ENCODE measurements around the gene EHF. TPM values are rescaled to one million over a fixed set of nuclear protein-coding genes. Genes with fewer than 3 reads are reported as not detected.
A peak's percentile ranks its signal among the peaks of the same experiment; 100 is the strongest.

Gene EHF
- total RNA-seq, 1 experiment from 2014 or later: 1.2 TPM

DNA sequence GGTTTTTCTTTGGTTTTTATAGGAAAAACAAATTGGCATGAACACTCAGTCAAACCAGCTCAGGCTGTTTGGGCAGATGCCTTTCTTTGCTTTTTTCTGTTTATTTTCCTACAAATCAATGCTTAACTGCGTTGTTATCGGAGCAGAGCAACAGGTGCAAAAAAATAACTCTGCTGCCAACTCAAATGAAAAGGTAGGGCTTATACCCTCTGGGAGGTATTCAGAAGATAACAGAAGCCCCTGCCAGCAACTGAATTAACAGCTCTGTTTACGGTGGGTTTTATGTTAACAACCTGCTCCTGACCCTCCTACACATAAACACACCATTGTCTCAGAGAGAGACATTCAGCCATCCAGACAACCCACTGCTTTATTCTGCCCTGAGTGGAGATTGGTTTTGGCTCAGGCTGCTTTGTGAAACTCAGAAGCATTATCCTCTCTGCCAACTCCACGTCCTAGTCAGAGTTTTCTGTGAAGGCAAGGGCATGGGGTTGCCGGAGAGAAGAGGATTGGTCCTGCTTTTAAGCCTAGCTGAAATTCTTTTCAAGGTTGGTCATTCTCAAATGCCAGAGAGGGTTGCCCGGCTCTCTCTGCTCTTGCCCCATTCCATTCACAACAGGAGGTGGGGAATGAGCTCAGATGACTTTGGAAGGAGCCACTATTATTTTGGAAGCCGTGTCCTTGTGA lies 11.4 kb downstream of the EHF start:
- Histone ChIP-seq H3K27me3 (no peaks in the 10 kb centered on the region), H3K9me3 (no peaks in the 10 kb centered on the region), H3K36me3 (peaks cover 2% of the 10 kb centered on the region; the same call in 1 of the 2 replicates), H3K4me3 (no peak overlapping the region)
- peak; percentile 95 for DNase-seq

DNA sequence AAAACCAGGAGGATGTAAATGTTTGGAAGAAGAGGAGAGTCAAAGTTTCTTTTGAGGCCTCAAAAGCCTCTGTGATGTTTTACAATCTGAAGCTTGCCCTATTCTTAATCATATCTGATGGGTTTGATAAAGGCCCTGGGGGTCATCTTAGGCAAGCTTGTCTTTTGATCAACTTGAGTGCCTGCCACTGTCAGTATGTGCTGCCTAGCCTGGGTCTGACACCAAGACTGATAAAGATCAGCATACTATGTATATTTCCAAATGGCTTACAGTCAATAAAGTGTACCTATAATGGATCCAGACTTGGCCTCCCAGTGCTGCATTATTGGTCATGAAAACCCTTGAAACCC lies 12.7 kb downstream of the EHF start:
- peaks cover 2% of the 10 kb centered on the region; the same call in 1 of the 2 replicates for H3K36me3 ChIP-seq
- DNase-seq: no peak
- no peaks in the 10 kb centered on the region for H3K27me3 ChIP-seq
- no peaks in the 10 kb centered on the region for H3K9me3 ChIP-seq
- no peak overlapping the region for H3K4me3 ChIP-seq

DNA sequence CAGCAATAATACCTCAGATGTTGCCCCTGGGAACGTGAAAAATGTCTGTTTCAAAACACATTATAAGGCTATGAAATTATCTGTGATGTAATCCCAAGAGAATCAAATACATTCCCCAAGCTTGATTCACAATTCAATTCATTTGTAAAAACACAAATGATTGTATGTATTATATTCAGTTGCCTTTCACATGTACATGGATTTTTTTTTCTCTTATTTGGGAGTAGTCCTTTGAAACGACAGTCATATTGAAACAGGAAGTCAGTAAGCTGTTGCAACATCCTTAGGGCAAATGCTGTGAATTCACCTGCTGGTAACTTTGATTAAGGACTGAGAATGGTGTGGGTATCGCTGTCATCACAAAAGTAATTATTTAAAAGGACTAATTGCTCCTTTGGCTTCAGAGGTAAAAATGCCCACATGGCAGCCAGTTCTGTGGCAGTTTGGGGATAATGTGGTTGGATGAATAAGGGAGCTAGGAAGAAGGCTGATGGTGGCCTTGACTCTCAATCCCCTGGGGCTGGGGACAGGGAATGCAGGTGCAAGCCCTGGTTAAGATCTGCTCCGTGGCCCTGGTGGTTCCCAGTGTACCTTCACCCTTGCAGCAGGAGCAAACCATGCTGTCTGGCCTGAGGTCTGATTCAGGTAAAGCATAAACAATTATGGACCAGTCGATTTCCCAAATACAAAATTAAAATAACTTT lies 13.2 kb downstream of the EHF start:
- H3K27me3 ChIP-seq: no peaks in the 10 kb centered on the region
- no peaks in the 10 kb centered on the region for H3K9me3 ChIP-seq
- H3K4me3 ChIP-seq: no peak overlapping the region
- DNase-seq: no peak
- H3K36me3 ChIP-seq: peaks cover 2% of the 10 kb centered on the region; the same call in 1 of the 2 replicates

DNA sequence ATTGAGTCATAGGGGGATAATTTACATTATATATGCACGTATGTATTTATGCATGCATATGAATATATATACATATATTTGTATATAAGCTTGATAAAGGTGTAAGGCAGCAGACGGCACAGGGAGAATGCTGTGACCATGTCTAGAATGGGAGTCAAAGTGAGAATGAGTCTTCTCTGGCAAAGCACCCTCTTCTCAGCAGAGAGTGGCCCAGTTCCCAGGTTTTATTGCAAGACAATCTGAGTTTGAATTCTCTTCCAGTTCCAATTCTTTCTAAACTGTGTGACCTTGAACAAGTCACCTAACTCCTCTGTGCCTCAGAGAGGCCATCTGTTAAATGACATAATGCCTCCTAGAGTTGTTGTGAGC lies 13.8 kb downstream of the EHF start:
- Histone ChIP-seq H3K27me3 (no peaks in the 10 kb centered on the region), H3K9me3 (no peaks in the 10 kb centered on the region), H3K36me3 (peaks cover 2% of the 10 kb centered on the region; the same call in 1 of the 2 replicates), H3K4me3 (no peak overlapping the region)
- peak; percentile 34 for DNase-seq

DNA sequence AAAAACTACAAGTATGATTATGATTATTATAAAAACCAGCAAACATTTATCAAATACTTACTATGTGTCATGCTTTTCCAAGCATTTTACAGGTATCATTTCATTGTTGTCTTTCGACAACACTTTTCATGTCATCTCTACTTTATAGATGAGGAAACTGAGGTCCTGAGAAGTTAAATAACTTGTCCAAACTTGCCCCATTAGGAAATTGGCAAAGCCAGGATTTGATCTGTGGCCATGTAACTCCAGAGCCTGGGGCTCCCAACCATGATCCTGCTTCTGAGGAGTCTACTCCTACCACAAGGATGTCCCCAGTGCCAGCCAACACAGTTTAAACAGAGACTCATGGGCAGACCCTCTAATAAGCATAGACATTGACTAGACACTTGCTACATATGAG lies 15.2 kb downstream of the EHF start:
- peaks cover 2% of the 10 kb centered on the region; the same call in 1 of the 2 replicates for H3K36me3 ChIP-seq
- no peaks in the 10 kb centered on the region for H3K27me3 ChIP-seq
- DNase-seq: no peak
- H3K4me3 ChIP-seq: no peak overlapping the region
- no peaks in the 10 kb centered on the region for H3K9me3 ChIP-seq

DNA sequence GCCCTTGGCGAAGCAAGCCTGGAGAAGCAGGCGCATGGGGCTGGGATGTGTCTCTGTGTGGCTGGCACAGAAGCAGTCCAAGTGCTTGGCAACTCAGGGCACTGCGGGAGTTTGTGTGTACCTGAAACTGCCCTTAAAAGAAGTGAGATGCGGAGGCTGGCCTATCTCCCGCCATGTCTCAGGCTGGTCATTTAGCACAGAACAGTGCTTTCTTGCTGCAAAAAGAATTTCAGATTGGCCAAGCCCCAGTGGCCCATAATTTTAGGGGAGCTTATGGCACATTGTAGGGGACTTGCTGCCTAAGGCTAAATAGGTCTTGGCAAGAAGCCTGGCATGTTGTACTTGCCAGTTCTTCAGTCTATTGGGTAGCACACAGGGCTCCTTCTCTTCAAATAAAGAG lies 16.4 kb downstream of the EHF start:
- no peak for DNase-seq

DNA sequence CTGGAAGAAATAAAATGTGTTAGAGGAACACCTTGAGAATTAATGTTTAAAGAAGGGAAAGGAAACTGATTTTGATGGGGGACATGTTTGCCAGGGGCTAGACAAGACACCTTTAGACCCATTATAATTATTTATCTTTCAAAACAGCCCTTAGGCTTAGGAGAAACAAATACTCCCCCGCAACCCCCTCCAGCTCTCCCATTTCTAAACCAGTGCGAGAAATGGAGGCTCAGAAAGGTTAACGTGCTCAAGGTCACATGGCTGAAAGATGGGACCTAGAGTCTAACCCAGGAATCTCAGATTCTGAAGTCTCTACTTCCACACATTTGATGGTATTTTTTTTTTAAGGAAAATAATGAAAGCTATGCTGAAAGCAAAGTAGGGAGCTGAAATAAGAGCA lies 18.0 kb downstream of the EHF start:
- Histone ChIP-seq H3K9me3 (no peaks in the 10 kb centered on the region), H3K4me3 (no peak overlapping the region), H3K27me3 (no peaks in the 10 kb centered on the region), H3K36me3 (peaks cover 4% of the 10 kb centered on the region; the same call in 1 of the 2 replicates)
- no peak for DNase-seq

More for the DNA sequence above, 16.4 kb downstream of the EHF start:
- Histone ChIP-seq H3K36me3 (peaks cover 2% of the 10 kb centered on the region; the same call in 1 of the 2 replicates), H3K4me3 (no peak overlapping the region), H3K27me3 (no peaks in the 10 kb centered on the region), H3K9me3 (no peaks in the 10 kb centered on the region)

DNA sequence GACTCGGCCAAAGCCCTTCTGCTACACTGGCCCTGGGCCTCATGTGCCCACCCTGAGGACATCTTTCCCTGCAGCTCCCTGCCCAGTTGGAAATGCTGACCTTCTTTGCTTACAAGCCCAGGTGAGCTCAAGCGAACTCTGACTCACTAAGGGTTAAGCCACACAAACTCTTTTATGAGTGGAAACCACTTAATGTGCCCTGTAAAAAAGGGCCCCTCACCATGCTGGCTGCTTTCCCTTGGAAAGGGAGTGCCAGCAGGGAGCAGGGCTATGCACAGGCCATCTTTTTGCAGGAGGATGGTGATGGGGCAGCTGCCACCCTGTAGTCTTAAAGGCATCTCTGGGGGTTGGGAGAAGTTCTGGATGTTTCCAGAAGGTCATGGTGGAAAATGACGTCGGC lies 18.7 kb downstream of the EHF start:
- no peak for DNase-seq
- Histone ChIP-seq H3K4me3 (no peak overlapping the region), H3K36me3 (peaks cover 10% of the 10 kb centered on the region; the same call in 1 of the 2 replicates), H3K9me3 (no peaks in the 10 kb centered on the region), H3K27me3 (no peaks in the 10 kb centered on the region)

DNA sequence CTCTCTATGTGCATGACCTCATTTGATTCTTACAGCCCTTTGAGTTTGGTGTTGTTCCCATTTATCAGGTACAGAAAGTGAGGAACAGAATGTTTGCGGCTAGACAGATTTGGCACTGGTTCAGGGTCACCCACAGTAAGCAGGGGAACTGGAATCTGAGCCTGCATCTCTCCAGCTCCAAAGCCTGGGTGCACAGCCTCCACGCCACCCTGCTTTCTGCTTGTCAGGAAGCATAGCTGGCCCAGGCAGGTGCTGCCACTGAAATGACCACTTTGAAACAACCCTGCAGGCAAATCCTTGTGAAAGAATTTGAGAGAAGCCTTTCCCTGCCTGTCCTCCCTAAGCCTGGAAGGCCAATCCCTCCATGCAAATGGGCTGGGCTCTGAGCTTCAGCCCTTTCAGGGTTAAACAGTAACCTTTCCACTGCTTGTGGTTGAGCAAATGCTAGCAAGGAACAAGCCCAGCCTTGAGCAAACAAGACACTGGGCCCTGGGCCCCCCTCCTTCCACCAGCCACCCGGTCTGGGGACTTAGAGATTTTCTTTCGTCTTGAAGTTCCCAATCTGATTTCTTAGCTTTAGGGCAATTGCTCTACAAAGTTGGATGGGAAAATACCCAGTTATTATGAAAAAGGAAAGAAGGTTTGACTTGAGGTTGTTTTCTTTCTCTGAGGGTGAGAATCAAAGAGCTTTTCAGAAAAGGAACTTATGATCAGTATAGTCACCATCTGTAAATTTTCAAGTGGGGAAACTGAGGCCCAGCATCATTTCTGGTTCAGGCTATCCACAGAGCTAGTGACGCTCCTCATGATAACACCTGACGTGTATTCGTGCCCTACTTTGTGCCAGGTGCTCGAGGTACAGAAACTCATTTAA lies 19.4 kb downstream of the EHF start:
- DNase-seq: no peak
- no peaks in the 10 kb centered on the region for H3K9me3 ChIP-seq
- no peak overlapping the region for H3K4me3 ChIP-seq
- no peaks in the 10 kb centered on the region for H3K27me3 ChIP-seq
- H3K36me3 ChIP-seq: peaks cover 12% of the 10 kb centered on the region; the same call in 1 of the 2 replicates

DNA sequence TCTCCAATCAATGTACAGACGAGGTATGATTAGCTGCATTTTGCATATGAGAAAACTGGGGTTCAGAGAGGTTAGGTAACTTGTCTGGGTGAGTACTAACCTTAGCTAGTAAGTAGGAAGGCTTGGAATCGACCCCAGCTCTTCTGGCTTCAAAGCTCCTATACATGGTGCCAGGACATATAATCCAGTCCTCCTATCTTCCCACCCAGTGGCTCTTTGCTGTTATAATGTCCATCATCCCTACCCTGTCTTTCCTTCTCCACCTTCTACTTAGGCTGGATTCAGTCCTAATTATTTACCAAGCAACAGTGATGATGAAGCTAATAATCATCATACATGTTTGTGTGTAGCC lies 20.0 kb downstream of the EHF start:
- no peak overlapping the region for H3K4me3 ChIP-seq
- H3K9me3 ChIP-seq: no peaks in the 10 kb centered on the region
- no peaks in the 10 kb centered on the region for H3K27me3 ChIP-seq
- peaks cover 12% of the 10 kb centered on the region; the same call in 1 of the 2 replicates for H3K36me3 ChIP-seq
- DNase-seq: no peak

DNA sequence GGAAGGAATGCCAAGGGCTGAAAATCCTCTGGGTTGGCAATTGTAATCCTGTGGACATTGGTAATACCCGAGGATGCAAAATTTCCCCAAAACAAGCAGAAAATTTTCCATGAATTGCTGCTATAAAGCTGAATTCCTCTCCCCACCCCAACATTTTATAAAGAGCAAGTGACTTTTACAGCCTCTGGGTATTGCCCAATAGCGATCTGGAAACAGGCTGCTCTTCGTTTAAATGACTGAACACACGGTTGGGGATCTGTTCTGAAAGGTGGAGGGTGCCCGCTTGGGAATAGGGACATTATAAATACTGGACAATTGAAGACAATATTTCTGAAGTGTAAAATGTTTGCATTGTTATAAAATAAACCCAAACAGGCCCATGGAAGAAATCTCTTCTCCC lies 20.6 kb downstream of the EHF start:
- DNase-seq: no peak
- Histone ChIP-seq H3K27me3 (no peaks in the 10 kb centered on the region), H3K9me3 (no peaks in the 10 kb centered on the region), H3K36me3 (peaks cover 11% of the 10 kb centered on the region; the same call in 1 of the 2 replicates), H3K4me3 (no peak overlapping the region)

DNA sequence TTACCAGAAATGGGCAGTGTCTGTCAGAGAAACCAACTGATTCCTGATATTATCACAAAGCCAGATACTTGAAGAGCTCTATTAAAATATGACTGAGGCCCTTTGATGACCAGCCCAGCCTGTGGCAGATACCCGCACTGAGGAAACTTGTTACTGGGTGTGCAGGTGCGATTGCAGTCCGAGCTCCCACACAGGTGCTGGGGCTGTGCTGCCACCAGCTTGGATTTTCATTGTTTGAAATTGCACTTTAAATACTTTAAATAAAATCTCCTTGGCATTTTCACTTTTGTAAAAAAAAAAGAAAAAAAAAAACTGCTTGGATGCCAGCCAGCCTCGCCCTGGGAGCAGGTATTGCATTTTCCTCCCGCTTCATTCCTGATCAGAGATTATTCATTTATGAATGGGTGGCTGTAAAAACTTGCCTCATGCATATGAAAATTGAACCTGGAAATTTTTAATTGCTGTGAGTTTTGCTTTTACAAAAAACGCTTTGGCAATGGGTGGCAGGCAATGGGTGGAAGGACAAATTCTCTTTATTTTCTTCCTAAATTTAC lies 21.2 kb downstream of the EHF start:
- no peaks in the 10 kb centered on the region for H3K9me3 ChIP-seq
- no peaks in the 10 kb centered on the region for H3K27me3 ChIP-seq
- peaks cover 10% of the 10 kb centered on the region; the same call in 1 of the 2 replicates for H3K36me3 ChIP-seq
- no peak for DNase-seq
- no peak overlapping the region for H3K4me3 ChIP-seq

DNA sequence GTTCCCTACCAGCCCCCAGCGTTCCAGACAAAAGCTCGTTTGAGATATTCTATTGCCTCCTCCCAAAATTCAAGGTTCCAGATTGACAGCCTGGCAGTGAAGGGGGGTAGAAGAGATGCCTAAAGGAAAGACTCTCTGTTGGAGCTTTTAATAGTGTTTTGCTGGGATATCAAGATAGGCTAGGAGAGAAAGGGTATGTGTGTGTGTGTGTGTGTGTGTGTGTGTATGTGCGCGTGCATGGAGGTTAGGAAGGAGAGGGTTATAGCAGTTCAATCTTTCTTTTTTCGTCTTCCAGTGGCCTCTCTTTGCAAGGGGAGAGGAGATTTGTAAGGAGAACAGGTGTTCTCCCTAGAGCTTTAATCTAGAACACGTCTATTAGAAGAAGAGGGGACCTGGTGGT lies 22.0 kb downstream of the EHF start:
- H3K4me3 ChIP-seq: no peak overlapping the region
- H3K9me3 ChIP-seq: no peaks in the 10 kb centered on the region
- DNase-seq: no peak
- no peaks in the 10 kb centered on the region for H3K27me3 ChIP-seq
- H3K36me3 ChIP-seq: peaks cover 10% of the 10 kb centered on the region; the same call in 1 of the 2 replicates

DNA sequence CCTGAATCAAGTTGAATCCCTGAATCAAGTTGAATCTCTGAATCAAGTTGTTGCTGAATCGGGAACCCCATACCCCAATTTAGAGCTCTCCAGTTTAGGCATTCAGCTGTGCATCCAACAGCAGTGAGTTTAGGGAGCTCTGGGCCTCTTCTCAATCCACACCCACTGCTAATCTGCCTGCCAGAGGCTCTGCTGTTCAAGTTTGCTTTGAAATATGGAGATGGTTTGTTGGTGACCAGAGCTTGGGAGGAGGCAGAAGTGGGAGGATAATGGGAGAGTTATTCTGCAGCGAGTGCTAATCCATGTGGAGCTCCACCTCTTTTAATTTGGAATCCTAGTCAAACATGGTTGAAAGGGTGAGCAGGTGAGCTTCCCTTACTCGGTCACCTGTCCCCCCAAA lies 22.4 kb downstream of the EHF start:
- Histone ChIP-seq H3K36me3 (peaks cover 10% of the 10 kb centered on the region; the same call in 1 of the 2 replicates), H3K9me3 (no peaks in the 10 kb centered on the region), H3K27me3 (no peaks in the 10 kb centered on the region), H3K4me3 (no peak overlapping the region)
- no peak for DNase-seq

DNA sequence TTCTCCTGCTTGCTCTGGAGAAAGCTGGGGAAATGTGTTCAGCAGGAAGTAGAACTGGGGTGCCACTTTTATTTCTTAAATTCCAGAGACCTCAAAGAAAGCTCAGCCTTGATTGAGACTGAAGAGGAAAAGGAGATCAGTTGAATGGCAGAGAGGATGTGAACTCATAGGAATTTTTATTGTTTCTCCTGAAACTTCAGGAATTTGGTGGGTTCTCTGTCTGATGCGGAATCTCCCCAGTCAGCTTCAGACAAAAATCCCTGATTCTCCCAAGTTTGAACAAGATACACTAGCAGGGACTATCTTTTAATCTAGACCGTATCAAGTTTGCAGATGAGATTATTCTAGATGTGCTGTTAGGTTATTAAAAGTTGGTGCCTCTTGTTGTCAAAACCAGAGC lies 23.0 kb downstream of the EHF start:
- DNase-seq: no peak
- Histone ChIP-seq H3K27me3 (no peaks in the 10 kb centered on the region), H3K36me3 (peaks cover 10% of the 10 kb centered on the region; the same call in 1 of the 2 replicates), H3K9me3 (no peaks in the 10 kb centered on the region), H3K4me3 (no peak overlapping the region)

DNA sequence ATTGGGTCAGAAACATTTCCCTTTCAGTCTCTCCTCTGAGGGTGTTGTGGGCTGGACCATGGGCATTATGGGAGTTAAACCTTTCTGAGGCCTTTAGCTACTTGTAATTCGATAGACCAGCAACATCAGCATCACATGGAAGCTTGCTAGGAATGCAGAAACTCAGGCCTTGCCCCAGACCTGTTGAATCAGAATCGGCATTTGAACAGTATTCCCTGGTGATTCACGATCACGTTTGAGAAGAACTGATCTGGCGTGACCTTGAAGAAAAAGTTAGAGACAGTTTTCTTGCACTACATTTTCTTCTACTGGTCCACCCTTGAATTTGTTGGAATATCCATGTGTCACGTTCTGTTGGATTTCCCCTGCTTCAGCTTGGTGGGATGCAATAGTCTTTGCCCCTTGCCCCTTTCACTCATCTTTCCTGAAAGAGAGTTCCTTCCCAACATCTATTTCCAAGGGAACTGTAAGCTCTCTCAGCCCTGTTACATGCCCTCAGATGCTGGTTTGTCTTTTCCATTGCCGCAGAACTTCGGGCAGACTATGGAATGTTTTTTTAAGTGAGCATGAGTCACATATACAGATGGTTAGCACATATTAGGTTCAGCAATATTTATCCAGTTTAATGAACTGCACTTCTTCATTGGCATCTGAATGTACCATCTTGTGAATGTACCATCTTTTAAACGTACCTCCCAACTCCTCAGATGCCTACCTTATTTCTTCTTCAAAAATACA lies 23.9 kb downstream of the EHF start:
- Histone ChIP-seq H3K4me3 (no peak overlapping the region), H3K9me3 (no peaks in the 10 kb centered on the region), H3K36me3 (peaks cover 10% of the 10 kb centered on the region; the same call in 1 of the 2 replicates), H3K27me3 (no peaks in the 10 kb centered on the region)
- DNase-seq: no peak

Data from MG63 (cell line).